AG04449 (cell line): ENCODE results near the gene DYRK2.

ENCODE experiments used
- CTCF ChIA-PET: fragments of 350-600 bp; formaldehyde crosslinking; extraction: SDS; loops from one replicate; lab custom pipeline; 2021; ENCODE audit warnings: antibody characterized with exemption; lab: Yijun Ruan, JAX
- POLR2A ChIA-PET: fragments of 400-600, 350-600 bp; formaldehyde crosslinking; extraction: SDS; loops from one replicate; lab custom pipeline; 2020; ENCODE audit warnings: antibody characterized with exemption, inconsistent platforms; lab: Yijun Ruan, JAX
- DNase-seq: peaks from one replicate; pipeline ENCODE4 v3.0.0-alpha.2; 2010; ENCODE audit warnings: low read depth, low spot score
- H3K4me3 ChIP-seq: 2 replicates; pipeline ENCODE4 v1.5.1; 2011; ENCODE audit warnings: low read depth, mild to moderate bottlenecking, control low read depth, low read length
- TF ChIP-seq, protein P1 (sequence below): IDR thresholded peaks from one replicate; pipeline ENCODE4 v1.5.1; 2011; ENCODE audit warnings: mild to moderate bottlenecking, moderate library complexity, low read length, control low read depth, inconsistent platforms; ENCODE audit not compliant: insufficient read depth; ENCODE audit errors: missing control alignments

Gene DYRK2

DNA sequence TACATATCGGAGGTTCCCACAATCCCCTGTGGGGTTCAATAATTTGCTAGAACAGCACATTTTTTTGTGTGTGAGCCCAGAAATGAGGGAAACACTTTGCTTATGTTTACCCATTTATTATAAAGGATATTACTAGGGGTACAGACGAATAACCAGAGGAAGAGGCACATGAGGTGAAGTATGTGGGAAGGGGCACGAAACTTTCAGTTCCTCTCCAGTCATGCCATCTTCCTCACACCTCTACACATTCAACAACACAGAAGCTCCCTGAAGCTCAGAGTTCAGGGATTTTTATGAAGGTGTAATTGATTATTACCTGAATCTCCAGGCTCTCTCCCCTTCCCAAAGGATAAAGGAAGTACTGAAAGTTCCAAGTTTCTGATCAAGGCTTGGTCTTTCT is 30.2 kb upstream of the DYRK2 start:
- DNase-seq = no peak
- CTCF ChIA-PET = interaction anchor here (0.9 kb wide), 1 partner anchor 29 kb away, joined by 3 read pairs; no protein-coding TSS in a partner anchor
- POLR2A ChIA-PET = no interaction called here
- TF ChIP-seq, protein P1, sequence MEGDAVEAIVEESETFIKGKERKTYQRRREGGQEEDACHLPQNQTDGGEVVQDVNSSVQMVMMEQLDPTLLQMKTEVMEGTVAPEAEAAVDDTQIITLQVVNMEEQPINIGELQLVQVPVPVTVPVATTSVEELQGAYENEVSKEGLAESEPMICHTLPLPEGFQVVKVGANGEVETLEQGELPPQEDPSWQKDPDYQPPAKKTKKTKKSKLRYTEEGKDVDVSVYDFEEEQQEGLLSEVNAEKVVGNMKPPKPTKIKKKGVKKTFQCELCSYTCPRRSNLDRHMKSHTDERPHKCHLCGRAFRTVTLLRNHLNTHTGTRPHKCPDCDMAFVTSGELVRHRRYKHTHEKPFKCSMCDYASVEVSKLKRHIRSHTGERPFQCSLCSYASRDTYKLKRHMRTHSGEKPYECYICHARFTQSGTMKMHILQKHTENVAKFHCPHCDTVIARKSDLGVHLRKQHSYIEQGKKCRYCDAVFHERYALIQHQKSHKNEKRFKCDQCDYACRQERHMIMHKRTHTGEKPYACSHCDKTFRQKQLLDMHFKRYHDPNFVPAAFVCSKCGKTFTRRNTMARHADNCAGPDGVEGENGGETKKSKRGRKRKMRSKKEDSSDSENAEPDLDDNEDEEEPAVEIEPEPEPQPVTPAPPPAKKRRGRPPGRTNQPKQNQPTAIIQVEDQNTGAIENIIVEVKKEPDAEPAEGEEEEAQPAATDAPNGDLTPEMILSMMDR = no peak
- no peak overlapping the region for H3K4me3 ChIP-seq

- TF ChIP-seq, protein P1 = no peak
- no peak for DNase-seq
- no peak overlapping the region for H3K4me3 ChIP-seq
- POLR2A ChIA-PET = no interaction called here
- CTCF ChIA-PET = interaction anchor here (1.1 kb wide), 1 partner anchor 10 kb away, joined by 4 read pairs; no protein-coding TSS in a partner anchor
Observed at GRCh38 chr12:67621112-67621511, 27.4 kb upstream of the DYRK2 start.

- POLR2A ChIA-PET = no interaction called here
- CTCF ChIA-PET = interaction anchor here (1.1 kb wide), 1 partner anchor 9 kb away, joined by 4 read pairs; no protein-coding TSS in a partner anchor
- TF ChIP-seq, protein P1 = no peak
- no peak overlapping the region for H3K4me3 ChIP-seq
- no peak for DNase-seq
Observed at GRCh38 chr12:67621926-67622325, 26.6 kb upstream of the DYRK2 start.

- DNase-seq = no peak
- H3K4me3 ChIP-seq = no peak overlapping the region
- ChIA-PET POLR2A (no interaction called here), CTCF (no interaction called here)
- TF ChIP-seq, protein P1 = no peak
Observed at GRCh38 chr12:67623259-67623658, 25.3 kb upstream of the DYRK2 start.

DNA sequence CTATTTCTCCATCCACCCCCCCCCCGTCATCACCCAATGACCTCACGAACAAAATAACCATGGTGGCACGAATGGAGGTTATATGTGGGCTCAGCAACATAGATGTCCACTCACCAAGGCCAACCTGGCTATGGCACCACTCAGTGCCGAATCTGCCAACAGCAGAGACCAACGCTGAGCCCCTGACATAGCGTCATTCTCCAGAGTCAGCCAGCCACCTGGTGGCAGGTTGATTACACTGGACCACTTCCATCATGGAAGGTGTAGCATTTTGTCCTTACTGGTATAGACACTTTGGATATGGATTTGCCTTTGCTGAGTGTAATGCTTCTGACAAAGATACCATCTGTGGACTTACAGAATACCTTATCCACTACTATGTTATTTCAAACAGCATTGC is 24.2 kb upstream of the DYRK2 start:
- H3K4me3 ChIP-seq = no peak overlapping the region
- ChIA-PET POLR2A (no interaction called here), CTCF (no interaction called here)
- DNase-seq = no peak
- TF ChIP-seq, protein P1 = no peak

DNA sequence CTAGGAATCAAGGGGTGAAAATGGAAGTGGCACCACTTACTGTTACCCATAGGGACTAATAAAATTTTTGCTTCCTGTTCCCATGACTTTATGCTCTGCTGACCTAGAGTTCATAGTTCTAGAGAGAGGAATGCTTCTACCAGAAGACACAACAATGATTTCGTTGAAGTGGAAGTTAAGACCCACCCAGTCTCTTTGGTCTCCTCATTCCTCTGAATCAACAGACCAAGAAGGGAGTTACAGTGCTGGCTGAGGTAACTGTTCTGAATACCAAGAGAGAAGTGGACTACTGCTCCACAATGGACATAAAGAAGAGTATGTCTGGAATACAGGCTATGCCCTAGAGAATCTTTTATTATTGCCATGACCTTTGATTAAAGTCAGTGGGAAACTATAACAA is 23.5 kb upstream of the DYRK2 start:
- ChIA-PET CTCF (no interaction called here), POLR2A (no interaction called here)
- no peak for DNase-seq
- TF ChIP-seq, protein P1 = no peak
- H3K4me3 ChIP-seq = no peak overlapping the region
